Measurements from ENCODE around the gene SUSD6. TPM values are rescaled to one million over a fixed set of nuclear protein-coding genes. Genes with fewer than 3 reads are reported as not detected.
"Not testable (repeated sequence)": the region's sequence is repeated elsewhere in the genome, so short reads cannot be mapped to it uniquely, and the experiment has no call there.

Gene SUSD6
- total RNA-seq, 2 experiments from 2014 or later, result 62.9 to 66.4 TPM

GRCh38 chr14:69688299-69688649 is 76.9 kb downstream of the SUSD6 start:
- peaks cover 79% of the 10 kb centered on the region for H3K4me1 Mint-ChIP-seq

GRCh38 chr14:69690042-69690441 is 78.6 kb downstream of the SUSD6 start:
- H3K4me3 Mint-ChIP-seq, result no peak overlapping the region
- no peak for ATAC-seq
- no peaks in the 10 kb centered on the region for H3K27me3 Mint-ChIP-seq
- CTCF ChIA-PET, result no interaction called here
- H3K36me3 Mint-ChIP-seq, result peaks cover 32% of the 10 kb centered on the region
- H3K4me1 Mint-ChIP-seq, result peaks cover 79% of the 10 kb centered on the region
- DNase-seq, result no peak
- H3K27ac Mint-ChIP-seq, result peak overlapping the region; percentile 5
- no peaks in the 10 kb centered on the region for H3K9me3 Mint-ChIP-seq (ENCODE audit: low read depth)

More at GRCh38 chr14:69688299-69688649, 76.9 kb downstream of the SUSD6 start:
- Mint-ChIP-seq H3K4me3 (no peak overlapping the region), H3K9me3 (ENCODE audit: low read depth) (no peaks in the 10 kb centered on the region), H3K27me3 (no peaks in the 10 kb centered on the region), H3K36me3 (peaks cover 32% of the 10 kb centered on the region), H3K27ac (no peak overlapping the region)
- CTCF ChIA-PET, result interaction anchor here (1.0 to 2.4 kb wide), 4 partner anchors 11 to 21 kb away, joined by 3 to 7 read pairs (median 4); no protein-coding TSS in a partner anchor
- DNase-seq (no peak), ATAC-seq (no peak)

GRCh38 chr14:69692594-69692993 is 81.2 kb downstream of the SUSD6 start:
- H3K9me3 Mint-ChIP-seq (ENCODE audit: low read depth), result no peaks in the 10 kb centered on the region
- no peak overlapping the region for H3K4me3 Mint-ChIP-seq
- CTCF ChIA-PET, result no interaction called here
- no peaks in the 10 kb centered on the region for H3K27me3 Mint-ChIP-seq
- peaks cover 31% of the 10 kb centered on the region for H3K36me3 Mint-ChIP-seq
- no peak for ATAC-seq
- peaks cover 76% of the 10 kb centered on the region for H3K4me1 Mint-ChIP-seq
- H3K27ac Mint-ChIP-seq, result no peak overlapping the region
- DNase-seq, result no peak

- no peak overlapping the region for H3K4me3 Mint-ChIP-seq
- H3K9me3 Mint-ChIP-seq (ENCODE audit: low read depth), result no peaks in the 10 kb centered on the region
- H3K27ac Mint-ChIP-seq, result no peak overlapping the region
- H3K4me1 Mint-ChIP-seq, result peaks cover 74% of the 10 kb centered on the region
- H3K36me3 Mint-ChIP-seq, result peaks cover 29% of the 10 kb centered on the region
- CTCF ChIA-PET, result no interaction called here
- no peaks in the 10 kb centered on the region for H3K27me3 Mint-ChIP-seq
- no peak for ATAC-seq
- no peak for DNase-seq
Measured at GRCh38 chr14:69693145-69693544, 81.7 kb downstream of the SUSD6 start.

- H3K4me3 Mint-ChIP-seq, result no peak overlapping the region
Measured at GRCh38 chr14:69693801-69694729, 82.7 kb downstream of the SUSD6 start.

GRCh38 chr14:69694730-69695281 is 83.4 kb downstream of the SUSD6 start:
- H3K27me3 Mint-ChIP-seq, result no peaks in the 10 kb centered on the region
- no peak for ATAC-seq
- H3K4me3 Mint-ChIP-seq, result no peak overlapping the region
- CTCF ChIA-PET, result no interaction called here
- H3K4me1 Mint-ChIP-seq, result peaks cover 83% of the 10 kb centered on the region
- H3K36me3 Mint-ChIP-seq, result peaks cover 19% of the 10 kb centered on the region
- peak overlapping the region; percentile 18 for H3K27ac Mint-ChIP-seq
- H3K9me3 Mint-ChIP-seq (ENCODE audit: low read depth), result no peaks in the 10 kb centered on the region
- DNase-seq, result no peak

More at GRCh38 chr14:69693801-69694729, 82.7 kb downstream of the SUSD6 start:
- peak overlapping the region; percentile 29 for H3K27ac Mint-ChIP-seq
- ATAC-seq (no peak), DNase-seq (no peak)
- no peaks in the 10 kb centered on the region for H3K9me3 Mint-ChIP-seq (ENCODE audit: low read depth)
- peaks cover 77% of the 10 kb centered on the region for H3K4me1 Mint-ChIP-seq
- CTCF ChIA-PET, result no interaction called here
- H3K36me3 Mint-ChIP-seq, result peaks cover 23% of the 10 kb centered on the region
- H3K27me3 Mint-ChIP-seq, result no peaks in the 10 kb centered on the region

GRCh38 chr14:69695322-69696203 is 84.2 kb downstream of the SUSD6 start:
- Mint-ChIP-seq H3K4me1 (peaks cover 81% of the 10 kb centered on the region), H3K27ac (peak overlapping the region; percentile 47), H3K27me3 (no peaks in the 10 kb centered on the region), H3K4me3 (no peak overlapping the region), H3K9me3 (ENCODE audit: low read depth) (no peaks in the 10 kb centered on the region), H3K36me3 (peaks cover 14% of the 10 kb centered on the region)
- CTCF ChIA-PET, result no interaction called here
- no peak for ATAC-seq
- no peak for DNase-seq

- Mint-ChIP-seq H3K4me1 (peaks cover 82% of the 10 kb centered on the region), H3K4me3 (no peak overlapping the region), H3K36me3 (peaks cover 8% of the 10 kb centered on the region), H3K9me3 (ENCODE audit: low read depth) (no peaks in the 10 kb centered on the region), H3K27ac (peak overlapping the region; percentile 47), H3K27me3 (no peaks in the 10 kb centered on the region)
- ATAC-seq (no peak), DNase-seq (no peak)
- CTCF ChIA-PET, result no interaction called here
Measured at GRCh38 chr14:69696204-69696527, 84.8 kb downstream of the SUSD6 start.

- Mint-ChIP-seq H3K4me3 (no peak overlapping the region), H3K9me3 (ENCODE audit: low read depth) (no peaks in the 10 kb centered on the region), H3K36me3 (peaks cover 6% of the 10 kb centered on the region), H3K27ac (peak overlapping the region; percentile 62), H3K27me3 (no peaks in the 10 kb centered on the region), H3K4me1 (peaks cover 85% of the 10 kb centered on the region)
- DNase-seq, result peak; percentile 64
- ATAC-seq, result peak; percentile 82
- CTCF ChIA-PET, result interaction anchor here (0.6 kb wide), 1 partner anchor 14 kb away, joined by 4 read pairs; no protein-coding TSS in a partner anchor
Measured at GRCh38 chr14:69696633-69697557, 85.5 kb downstream of the SUSD6 start.

- Mint-ChIP-seq H3K4me1 (peaks cover 87% of the 10 kb centered on the region), H3K27ac (no peak overlapping the region), H3K9me3 (ENCODE audit: low read depth) (no peaks in the 10 kb centered on the region), H3K4me3 (no peak overlapping the region), H3K36me3 (peaks cover 10% of the 10 kb centered on the region), H3K27me3 (no peaks in the 10 kb centered on the region)
- CTCF ChIA-PET, result interaction anchor here (1.1 to 1.4 kb wide), 2 partner anchors 25 to 86 kb away, joined by 5 to 6 read pairs; no protein-coding TSS in a partner anchor
- ATAC-seq, result no peak
- DNase-seq, result no peak
Measured at GRCh38 chr14:69698572-69698971, 87.2 kb downstream of the SUSD6 start.

- not testable (repeated sequence) for DNase-seq; H3K27ac Mint-ChIP-seq; H3K4me3 Mint-ChIP-seq; H3K9me3 Mint-ChIP-seq (ENCODE audit: low read depth); H3K27me3 Mint-ChIP-seq; ATAC-seq
- Mint-ChIP-seq H3K4me1 (peaks cover 87% of the 10 kb centered on the region), H3K36me3 (peaks cover 17% of the 10 kb centered on the region)
- CTCF ChIA-PET, result interaction anchor here (0.8 to 1.4 kb wide), 4 partner anchors 11 to 84 kb away, joined by 3 to 6 read pairs (median 3); no protein-coding TSS in a partner anchor
Measured at GRCh38 chr14:69699243-69699642, 87.8 kb downstream of the SUSD6 start.

- Mint-ChIP-seq H3K4me1 (peaks cover 85% of the 10 kb centered on the region), H3K27ac (no peak overlapping the region), H3K9me3 (ENCODE audit: low read depth) (no peaks in the 10 kb centered on the region), H3K27me3 (no peaks in the 10 kb centered on the region), H3K4me3 (no peak overlapping the region), H3K36me3 (peaks cover 21% of the 10 kb centered on the region)
- CTCF ChIA-PET, result interaction anchor here (0.8 to 1.2 kb wide), 3 partner anchors 11 to 85 kb away, joined by 3 read pairs; no protein-coding TSS in a partner anchor
- no peak for DNase-seq
- ATAC-seq, result no peak
Measured at GRCh38 chr14:69699748-69700303, 88.4 kb downstream of the SUSD6 start.

All from activated CD8-positive, alpha-beta memory T cell treated with anti-CD3 and anti-CD28 coated beads, Interleukin-2, amount 10 ng/mL, durations not matched to agents 7 days and 5 days (primary cell).